Stimulated activated CD8-positive, alpha-beta memory T cell treated with anti-CD3 and anti-CD28 coated beads, Interleukin-15, amount 100 ng/mL, for 4 hours (primary cell): ENCODE measurements around the gene UBE2M.
"Not testable (repeated sequence)": the region's sequence is repeated elsewhere in the genome, so short reads cannot be mapped to it uniquely, and the experiment has no call there.

Experiments used
- DNase-seq, 2 donors: peaks; one replicate each; pipeline ENCODE4 v3.0.0-alpha.2; 2020; ENCODE audit warnings: low read depth in 2 of 2

The UBE2M gene

DNA sequence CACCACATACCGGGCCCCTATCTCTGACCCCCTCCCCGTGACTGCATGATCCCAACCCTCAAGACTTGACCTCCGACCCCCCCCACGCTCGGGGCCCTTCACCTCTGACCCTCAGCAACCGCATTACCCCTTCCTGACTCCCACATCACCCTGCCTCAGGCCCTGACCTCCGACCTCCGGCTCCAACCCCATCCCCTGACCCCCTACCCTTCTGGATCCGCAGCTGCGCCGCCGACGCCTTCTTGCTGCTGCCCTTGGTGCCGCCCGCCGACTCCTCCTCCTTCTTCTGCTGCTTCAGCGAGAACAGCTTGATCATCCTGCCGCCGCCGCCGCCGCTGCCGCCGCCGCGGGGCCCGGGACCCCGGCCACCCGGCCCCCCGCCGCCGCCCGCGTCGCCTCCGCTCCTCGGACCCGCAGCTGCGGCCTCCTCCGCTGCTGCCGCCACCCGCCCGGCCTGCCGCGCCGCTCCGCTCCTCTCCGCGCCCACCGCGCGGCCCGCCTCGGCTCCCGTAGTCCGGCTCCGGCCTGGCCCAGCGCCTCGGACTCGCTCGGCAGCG is at the start of gene UBE2M:
Gene UBE2M (minus strand): TSS at position 546 of the 557 bp plus-strand sequence. CDS start 230 bp downstream, at position 316.
- no peak for DNase-seq

- not testable (repeated sequence) for DNase-seq
Observed at GRCh38 chr19:58607213-58607612, 48.8 kb upstream of the UBE2M start.

- DNase-seq = not testable (repeated sequence)
Observed at GRCh38 chr19:58606251-58606896, 48.0 kb upstream of the UBE2M start.

- DNase-seq = no peak
Observed at GRCh38 chr19:58586133-58586765, 27.8 kb upstream of the UBE2M start.

GRCh38 chr19:58585442-58586132 is 27.2 kb upstream of the UBE2M start:
- DNase-seq = no peak

DNA sequence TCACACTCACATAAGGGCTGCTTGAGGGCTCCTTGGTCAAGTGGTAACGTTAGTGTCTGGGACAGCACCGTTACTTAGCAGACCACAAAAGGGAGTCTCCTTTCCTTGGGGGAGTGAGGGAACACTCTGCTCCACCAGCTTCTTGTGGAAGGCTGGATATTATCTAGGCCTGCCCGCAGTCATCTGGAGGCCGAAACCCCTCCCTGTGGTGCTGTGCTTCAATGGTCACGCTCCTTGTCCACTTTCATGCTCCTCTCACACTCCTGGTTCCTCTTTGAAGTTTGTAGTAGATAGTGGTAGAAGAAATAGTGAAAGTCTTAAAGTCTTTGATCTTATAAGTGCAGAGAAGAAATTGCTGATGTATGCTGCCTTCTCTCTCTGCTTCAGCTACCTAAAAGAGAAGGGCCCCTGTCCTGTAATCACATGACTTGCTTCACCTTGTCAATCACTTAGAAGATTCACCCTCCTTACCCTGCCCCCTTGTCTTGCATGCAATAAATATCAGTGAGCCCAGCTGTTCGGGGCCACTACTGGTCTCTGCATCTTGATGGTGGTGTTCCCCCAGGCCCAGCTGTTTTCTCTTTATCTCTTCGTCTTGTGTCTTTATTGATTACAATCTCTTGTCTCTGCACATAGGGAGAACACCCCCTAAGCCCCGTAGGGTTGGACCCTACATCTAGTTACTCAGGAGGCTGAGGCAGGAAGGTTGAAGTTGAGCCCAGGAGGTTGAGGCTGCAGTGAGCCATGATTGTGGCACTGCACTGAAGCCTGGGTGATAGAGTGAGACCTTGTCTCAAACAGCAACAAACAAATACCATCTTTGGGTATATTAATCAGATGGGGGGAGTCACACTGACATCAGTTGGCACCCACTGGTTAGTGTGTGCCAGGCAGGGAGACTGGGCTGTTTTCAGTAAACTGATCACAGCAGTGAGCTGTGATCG is 26.4 kb upstream of the UBE2M start:
- DNase-seq = no peak

- DNase-seq = no peak
Observed at GRCh38 chr19:58582985-58583384, 24.6 kb upstream of the UBE2M start.

- peak; percentile 75 to 83 for DNase-seq
Observed at GRCh38 chr19:58581227-58582141, 23.1 kb upstream of the UBE2M start.

- DNase-seq = no peak
Observed at GRCh38 chr19:58579473-58580142, 21.2 kb upstream of the UBE2M start.

- no peak for DNase-seq
Observed at GRCh38 chr19:58578012-58578925, 19.9 kb upstream of the UBE2M start.

DNA sequence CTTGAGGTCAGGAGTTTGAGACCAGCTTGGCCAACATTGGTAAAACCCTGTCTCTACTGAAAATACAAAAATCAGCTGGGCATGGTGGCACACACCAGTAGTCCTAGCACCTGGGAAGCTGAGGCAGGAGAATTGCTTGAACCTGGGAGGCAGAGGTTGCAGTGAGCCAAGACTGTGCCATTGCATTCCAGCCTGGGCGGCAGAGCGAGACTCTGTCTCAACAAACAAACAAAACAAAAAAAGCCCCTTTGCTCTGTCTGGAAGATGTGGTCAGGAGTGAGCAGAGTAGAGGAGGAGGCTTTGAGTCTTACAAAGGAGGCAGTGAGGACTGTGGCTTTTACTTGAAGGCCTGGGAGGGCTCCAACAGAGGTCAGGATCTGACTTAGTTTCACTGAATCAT is 19.2 kb upstream of the UBE2M start:
- not testable (repeated sequence) for DNase-seq

DNA sequence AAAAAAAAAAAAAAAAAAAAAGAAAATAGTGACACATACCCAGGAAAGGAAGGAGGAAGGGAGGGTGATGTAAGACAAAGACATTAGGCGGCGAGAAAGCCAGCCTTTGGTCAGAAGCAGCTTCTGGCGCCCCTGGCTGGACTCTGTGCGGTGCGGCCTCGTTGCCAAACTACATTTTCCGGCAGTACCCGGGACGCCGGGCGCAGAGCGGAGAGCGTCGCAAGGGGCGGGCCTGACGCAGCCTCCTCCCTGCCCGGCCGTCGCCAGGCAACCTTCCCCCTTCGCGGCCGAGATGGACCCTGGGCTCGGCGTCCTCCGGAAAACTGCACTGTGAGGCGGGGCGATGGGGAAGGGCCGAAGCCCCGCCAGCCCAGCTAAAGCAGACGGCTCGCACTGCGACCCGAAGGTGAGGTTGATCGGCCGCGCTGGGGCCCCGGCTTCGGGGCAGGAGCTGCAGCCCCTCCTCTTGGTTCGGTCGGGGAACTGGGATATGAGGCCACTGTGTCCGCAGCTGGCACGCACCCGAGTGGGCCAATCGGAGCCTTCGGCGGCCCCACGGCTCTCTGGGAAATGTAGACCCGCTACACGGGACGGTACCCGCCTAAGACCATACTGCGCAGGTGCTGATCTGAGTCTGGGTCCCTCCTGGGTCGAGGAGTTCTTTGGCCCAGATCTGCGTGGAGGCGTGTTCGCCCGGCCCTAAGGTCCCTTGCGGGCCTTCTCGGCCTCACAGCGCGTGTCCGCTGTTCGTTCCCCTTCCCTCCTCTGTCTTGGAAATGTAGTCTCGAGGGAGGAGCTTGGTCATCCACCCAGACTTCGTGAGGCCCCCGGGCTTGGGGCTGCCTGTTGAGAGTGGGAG is 17.0 kb upstream of the UBE2M start:
- DNase-seq = peak in 1 of 2 donors; percentile 58

DNA sequence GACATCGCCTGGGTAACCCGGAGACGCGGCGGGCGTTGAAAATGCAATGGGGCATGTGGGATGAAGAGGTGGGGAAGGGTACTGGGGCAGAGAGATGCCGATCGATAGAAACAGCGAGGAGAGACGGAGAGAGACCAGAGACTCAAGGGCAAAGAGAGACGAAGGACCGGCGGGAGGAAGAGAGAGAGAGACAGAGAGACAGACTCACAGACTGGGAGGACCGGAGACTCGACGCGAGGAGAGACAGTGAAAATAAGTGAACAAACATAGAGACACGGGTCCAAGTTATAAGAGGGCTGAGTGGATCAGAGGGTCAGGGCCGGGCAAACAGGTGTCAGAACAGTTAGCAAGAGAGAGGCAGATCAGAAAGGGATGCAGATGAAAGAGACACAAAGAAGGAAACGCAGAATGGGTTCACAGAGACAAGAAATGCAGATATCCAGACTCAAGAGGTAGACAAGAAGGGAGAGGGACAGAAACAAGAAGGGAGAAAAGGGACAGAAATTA is 15.3 kb upstream of the UBE2M start:
- DNase-seq = no peak

DNA sequence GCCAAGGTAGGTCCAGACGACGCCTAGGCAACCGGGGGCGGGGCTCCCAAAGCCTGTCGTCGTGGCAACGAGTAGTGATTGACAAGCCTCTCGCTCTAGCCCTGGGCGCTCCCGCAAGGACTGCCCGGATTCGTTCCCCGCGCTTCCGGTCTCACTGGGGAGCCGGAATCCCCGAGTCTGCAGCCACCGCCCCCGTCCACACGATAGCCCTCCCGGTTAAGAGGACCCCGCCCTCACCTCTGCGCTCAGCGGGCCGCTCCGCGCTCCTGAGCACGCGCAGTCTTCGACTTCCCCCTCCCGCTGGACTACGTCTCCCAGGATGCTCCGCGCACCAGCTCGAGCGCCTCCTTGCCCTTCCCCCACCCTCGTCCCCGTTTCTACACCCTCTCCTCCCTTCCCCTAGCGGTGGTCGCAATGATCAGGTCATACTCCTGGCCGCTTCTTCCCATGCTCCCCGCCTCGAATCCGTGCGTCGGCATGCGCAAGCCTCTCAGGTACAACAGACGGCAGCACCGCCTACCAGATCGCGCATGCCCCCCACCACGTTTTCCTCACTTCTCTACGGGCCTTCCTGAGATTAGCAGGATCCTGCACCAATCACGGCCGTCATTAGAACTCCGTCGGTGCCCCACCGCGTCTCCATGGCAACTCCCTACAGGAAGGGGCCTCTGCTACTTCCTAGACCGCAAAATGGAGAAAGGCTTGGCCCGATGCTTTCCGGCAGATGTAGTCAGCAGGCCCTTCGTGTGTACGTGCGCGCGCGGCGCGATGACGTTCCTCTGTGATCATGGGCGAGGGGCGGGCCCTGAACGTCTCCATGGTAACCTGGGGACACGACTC is 14.6 kb upstream of the UBE2M start, which contains the start of gene MZF1:
Gene MZF1 (minus strand): TSS at position 518 of the 840 bp plus-strand sequence. CDS start 1,946 bp downstream, outside the sequence.
- peak; percentile 98 to 100 for DNase-seq

- no peak for DNase-seq
Observed at GRCh38 chr19:58572026-58572817, 13.8 kb upstream of the UBE2M start.

GRCh38 chr19:58571575-58571947 is 13.2 kb upstream of the UBE2M start:
- no peak for DNase-seq
